T-helper 17 cell (primary cell): ENCODE measurements around the gene AATK. TPM values are rescaled to one million over a fixed set of nuclear protein-coding genes. Genes with fewer than 3 reads are reported as not detected.

Source experiments
- ATAC-seq: fragments of 150-1000 bp; cut with Tn5 transposase; 2 replicates; pipeline ENCODE4 v1.10.0; 2021; ENCODE audit warnings: mild to moderate bottlenecking, moderate library complexity
- DNase-seq, 3 donors: peaks; one replicate each; pipeline versions ENCODE4 v3.0.0 to v3.0.0-alpha.2; 2020 to 2021
- H3K9me3 ChIP-seq: one replicate; pipeline ENCODE4 v1.7.0; 2013; ENCODE audit warnings: low read length, mild to moderate bottlenecking; ENCODE audit not compliant: control insufficient read depth, poor library complexity, severe bottlenecking
- H3K27ac Mint-ChIP-seq: one replicate; pipeline ENCODE4 v1.8.0; 2022; ENCODE audit warnings: mild to moderate bottlenecking, moderate library complexity, mixed read lengths
- H3K27me3 Mint-ChIP-seq: one replicate; pipeline ENCODE4 v1.8.0; 2022; ENCODE audit warnings: mixed read lengths
- H3K36me3 Mint-ChIP-seq: one replicate; pipeline ENCODE4 v1.8.0; 2022; ENCODE audit warnings: low read depth, mixed read lengths
- H3K4me1 Mint-ChIP-seq: one replicate; pipeline ENCODE4 v1.8.0; 2022; ENCODE audit warnings: mild to moderate bottlenecking, mixed read lengths
- H3K4me3 Mint-ChIP-seq: one replicate; pipeline ENCODE4 v1.8.0; 2022; ENCODE audit warnings: mild to moderate bottlenecking, moderate library complexity, mixed read lengths
- total RNA-seq, 4 donors: library from RNA in 2 of 4; stranded (reverse) in 2 of 4; gene quantifications; one replicate each; pipeline ENCODE4 v1.2.3 and lab custom pipeline; 2022 to 2026

The AATK gene
- total RNA-seq, 2 donors from 2014 or later = 1.9 to 2.2 TPM

- Mint-ChIP-seq H3K27ac (no peak overlapping the region), H3K36me3 (no peaks in the 10 kb centered on the region), H3K27me3 (peaks cover 6% of the 10 kb centered on the region), H3K4me1 (peaks cover 4% of the 10 kb centered on the region), H3K4me3 (no peak overlapping the region)
- ATAC-seq (no peak), DNase-seq (no peak)
- H3K9me3 ChIP-seq = no peaks in the 10 kb centered on the region
These were observed 59.3 kb downstream of the AATK start for GRCh38 chr17:81106716-81107115.

- no peaks in the 10 kb centered on the region for H3K9me3 ChIP-seq
- no peak overlapping the region for H3K4me3 Mint-ChIP-seq
These were observed 62.6 kb downstream of the AATK start for GRCh38 chr17:81103379-81103778.

GRCh38 chr17:81102869-81103268, 63.2 kb downstream of the AATK start:
- no peaks in the 10 kb centered on the region for H3K9me3 ChIP-seq
- Mint-ChIP-seq H3K27me3 (no peaks in the 10 kb centered on the region), H3K36me3 (no peaks in the 10 kb centered on the region), H3K4me3 (no peak overlapping the region), H3K27ac (no peak overlapping the region), H3K4me1 (peaks cover 5% of the 10 kb centered on the region)
- DNase-seq (no peak), ATAC-seq (no peak)

More at GRCh38 chr17:81103379-81103778, 62.6 kb downstream of the AATK start:
- DNase-seq (no peak), ATAC-seq (no peak)
- Mint-ChIP-seq H3K4me1 (peaks cover 5% of the 10 kb centered on the region), H3K27me3 (no peaks in the 10 kb centered on the region), H3K36me3 (no peaks in the 10 kb centered on the region), H3K27ac (no peak overlapping the region)

- DNase-seq (no peak), ATAC-seq (no peak)
- Mint-ChIP-seq H3K4me1 (peaks cover 7% of the 10 kb centered on the region), H3K36me3 (no peaks in the 10 kb centered on the region), H3K27me3 (no peaks in the 10 kb centered on the region), H3K4me3 (no peak overlapping the region), H3K27ac (no peak overlapping the region)
- no peaks in the 10 kb centered on the region for H3K9me3 ChIP-seq
These were observed 63.7 kb downstream of the AATK start for GRCh38 chr17:81102352-81102751.

- Mint-ChIP-seq H3K27ac (no peak overlapping the region), H3K27me3 (no peaks in the 10 kb centered on the region), H3K4me1 (peaks cover 9% of the 10 kb centered on the region), H3K36me3 (no peaks in the 10 kb centered on the region), H3K4me3 (no peak overlapping the region)
- ATAC-seq (peak; percentile 100), DNase-seq (peak; percentile 84 to 95 (median 87))
- no peaks in the 10 kb centered on the region for H3K9me3 ChIP-seq
These were observed 64.3 kb downstream of the AATK start for GRCh38 chr17:81101614-81102306.

GRCh38 chr17:81100668-81101067, 65.4 kb downstream of the AATK start:
- Mint-ChIP-seq H3K4me3 (no peak overlapping the region), H3K36me3 (no peaks in the 10 kb centered on the region), H3K4me1 (peaks cover 15% of the 10 kb centered on the region), H3K27me3 (no peaks in the 10 kb centered on the region), H3K27ac (peak overlapping the region; percentile 27)
- DNase-seq (no peak), ATAC-seq (no peak)
- H3K9me3 ChIP-seq = no peaks in the 10 kb centered on the region

- Mint-ChIP-seq H3K27me3 (no peaks in the 10 kb centered on the region), H3K36me3 (no peaks in the 10 kb centered on the region), H3K27ac (no peak overlapping the region), H3K4me1 (peaks cover 19% of the 10 kb centered on the region), H3K4me3 (no peak overlapping the region)
- DNase-seq (no peak), ATAC-seq (no peak)
- H3K9me3 ChIP-seq = no peaks in the 10 kb centered on the region
These were observed 66.1 kb downstream of the AATK start for GRCh38 chr17:81099888-81100287.

- no peaks in the 10 kb centered on the region for H3K9me3 ChIP-seq
- H3K27ac Mint-ChIP-seq = peak overlapping the region; percentile 70
- no peak overlapping the region for H3K4me3 Mint-ChIP-seq
- H3K27me3 Mint-ChIP-seq = no peaks in the 10 kb centered on the region
- DNase-seq = no peak
- ATAC-seq = no peak
- peaks cover 29% of the 10 kb centered on the region for H3K4me1 Mint-ChIP-seq
- H3K36me3 Mint-ChIP-seq = no peaks in the 10 kb centered on the region
These were observed 68.1 kb downstream of the AATK start for GRCh38 chr17:81097943-81098308.

GRCh38 chr17:81097134-81097942, 68.7 kb downstream of the AATK start:
- peak overlapping the region; percentile 96 for H3K27ac Mint-ChIP-seq
- H3K9me3 ChIP-seq = no peaks in the 10 kb centered on the region
- ATAC-seq (no peak), DNase-seq (peak; percentile 29 to 44 (median 37))
- peaks cover 32% of the 10 kb centered on the region for H3K4me1 Mint-ChIP-seq
- peak overlapping the region; percentile 77 for H3K4me3 Mint-ChIP-seq
- no peaks in the 10 kb centered on the region for H3K27me3 Mint-ChIP-seq
- H3K36me3 Mint-ChIP-seq = no peaks in the 10 kb centered on the region

- no peaks in the 10 kb centered on the region for H3K36me3 Mint-ChIP-seq
- no peak for ATAC-seq
- H3K27me3 Mint-ChIP-seq = no peaks in the 10 kb centered on the region
- DNase-seq = no peak
- H3K4me1 Mint-ChIP-seq = peaks cover 31% of the 10 kb centered on the region
- no peaks in the 10 kb centered on the region for H3K9me3 ChIP-seq
- H3K4me3 Mint-ChIP-seq = peak overlapping the region; percentile 77
- H3K27ac Mint-ChIP-seq = peak overlapping the region; percentile 96
These were observed 69.3 kb downstream of the AATK start for GRCh38 chr17:81096741-81097133.

- Mint-ChIP-seq H3K27ac (peak overlapping the region; percentile 96), H3K4me3 (peak overlapping the region; percentile 77), H3K4me1 (peaks cover 32% of the 10 kb centered on the region), H3K27me3 (no peaks in the 10 kb centered on the region), H3K36me3 (no peaks in the 10 kb centered on the region)
- ATAC-seq = peak; percentile 20
- H3K9me3 ChIP-seq = no peaks in the 10 kb centered on the region
- peak in 2 of 3 donors; percentile 17 to 32 for DNase-seq
These were observed 70.6 kb downstream of the AATK start for GRCh38 chr17:81095383-81095762.

- Mint-ChIP-seq H3K36me3 (no peaks in the 10 kb centered on the region), H3K27ac (peak overlapping the region; percentile 96), H3K4me3 (peak overlapping the region; percentile 77), H3K27me3 (no peaks in the 10 kb centered on the region), H3K4me1 (peaks cover 34% of the 10 kb centered on the region)
- peak; percentile 57 to 88 (median 85) for DNase-seq
- no peaks in the 10 kb centered on the region for H3K9me3 ChIP-seq
- peak; percentile 95 for ATAC-seq
These were observed 71.3 kb downstream of the AATK start for GRCh38 chr17:81094509-81095382.
